Nephron (organoid): ENCODE measurements around the gene SPACA6.

ENCODE experiments used
- H3K27ac Mint-ChIP-seq, 3 experiments: 2 replicates each; pipeline ENCODE4 v1.8.0; 2020; ENCODE audit warnings: mixed read lengths in 3 of 3, mild to moderate bottlenecking in 2 of 3, moderate library complexity in 1 of 3
- H3K27me3 Mint-ChIP-seq: 2 replicates; pipeline ENCODE4 v1.8.0; 2021; ENCODE audit warnings: low read depth, mild to moderate bottlenecking, moderate library complexity, mixed read lengths
- H3K36me3 Mint-ChIP-seq: 2 replicates; pipeline ENCODE4 v1.8.0; 2020; ENCODE audit warnings: low read depth, mixed read lengths
- H3K4me1 Mint-ChIP-seq: 2 replicates; pipeline ENCODE4 v1.8.0; 2020; ENCODE audit warnings: mixed read lengths
- H3K4me3 Mint-ChIP-seq, 3 experiments: 2 replicates each; pipeline ENCODE4 v1.8.0; 2020; ENCODE audit warnings: mild to moderate bottlenecking in 3 of 3, mixed read lengths in 3 of 3, moderate library complexity in 2 of 3
- H3K9me3 Mint-ChIP-seq: 2 replicates; pipeline ENCODE4 v1.8.0; 2020; ENCODE audit warnings: mixed read lengths
- CTCF ChIP-seq, 3 experiments: fragments of 200-600 bp; sonication (generic); IDR thresholded peaks; one replicate each; pipeline ENCODE4 v1.5.0; 2021; ENCODE audit warnings: antibody characterized with exemption in 3 of 3; ENCODE audit not compliant: unreplicated experiment in 3 of 3

Gene SPACA6

GRCh38 chr19:51687791-51688670 is 5.1 kb upstream of the SPACA6 start:
- H3K4me1 Mint-ChIP-seq, result peaks cover 35% of the 10 kb centered on the region
- peaks cover 14% of the 10 kb centered on the region for H3K36me3 Mint-ChIP-seq
- H3K27ac Mint-ChIP-seq, result peak overlapping the region; percentile 97 to 100 (median 98)
- H3K27me3 Mint-ChIP-seq, result no peaks in the 10 kb centered on the region
- H3K9me3 Mint-ChIP-seq, result no peaks in the 10 kb centered on the region
- no peak for TF ChIP-seq CTCF (IDR thresholded peaks at IDR 0.05; ENCODE audit: unreplicated experiment in 3 of 3)
- H3K4me3 Mint-ChIP-seq, result peak overlapping the region; percentile 94 to 97 (median 95)

- no peak for TF ChIP-seq CTCF (IDR thresholded peaks at IDR 0.05; ENCODE audit: unreplicated experiment in 3 of 3)
- Mint-ChIP-seq H3K27me3 (no peaks in the 10 kb centered on the region), H3K4me3 (peak overlapping the region; percentile 94 to 97 (median 95)), H3K9me3 (no peaks in the 10 kb centered on the region), H3K27ac (peak overlapping the region; percentile 98 to 100 (median 98)), H3K36me3 (peaks cover 23% of the 10 kb centered on the region), H3K4me1 (peaks cover 43% of the 10 kb centered on the region)
Measured at GRCh38 chr19:51688671-51689571, 4.2 kb upstream of the SPACA6 start.

- Mint-ChIP-seq H3K27ac (peak overlapping the region; percentile 98 to 100 (median 99)), H3K4me3 (peak overlapping the region; percentile 95 to 97 (median 97)), H3K9me3 (no peaks in the 10 kb centered on the region)
Measured at GRCh38 chr19:51689751-51690453, 3.2 kb upstream of the SPACA6 start.

GRCh38 chr19:51690454-51691073 is 2.6 kb upstream of the SPACA6 start:
- H3K27ac Mint-ChIP-seq, result peak overlapping the region; percentile 98 to 100 (median 99)
- no peaks in the 10 kb centered on the region for H3K9me3 Mint-ChIP-seq
- TF ChIP-seq CTCF (IDR thresholded peaks at IDR 0.05; ENCODE audit: unreplicated experiment in 3 of 3), result no peak

More at GRCh38 chr19:51689751-51690453, 3.2 kb upstream of the SPACA6 start:
- Mint-ChIP-seq H3K36me3 (peaks cover 33% of the 10 kb centered on the region), H3K4me1 (peaks cover 51% of the 10 kb centered on the region), H3K27me3 (no peaks in the 10 kb centered on the region)
- no peak for TF ChIP-seq CTCF (IDR thresholded peaks at IDR 0.05; ENCODE audit: unreplicated experiment in 3 of 3)

GRCh38 chr19:51691074-51691583 is 2.0 kb upstream of the SPACA6 start:
- Mint-ChIP-seq H3K27me3 (no peaks in the 10 kb centered on the region), H3K9me3 (no peaks in the 10 kb centered on the region)
- TF ChIP-seq CTCF (IDR thresholded peaks at IDR 0.05; ENCODE audit: unreplicated experiment in 3 of 3), result no peak

More at GRCh38 chr19:51690454-51691073, 2.6 kb upstream of the SPACA6 start:
- Mint-ChIP-seq H3K27me3 (no peaks in the 10 kb centered on the region), H3K36me3 (peaks cover 39% of the 10 kb centered on the region), H3K4me1 (peaks cover 54% of the 10 kb centered on the region), H3K4me3 (peak overlapping the region; percentile 95 to 97 (median 97))

More at GRCh38 chr19:51691074-51691583, 2.0 kb upstream of the SPACA6 start:
- H3K4me3 Mint-ChIP-seq, result peak overlapping the region; percentile 94 to 97 (median 95)
- peak overlapping the region; percentile 89 to 100 (median 98) for H3K27ac Mint-ChIP-seq
- H3K4me1 Mint-ChIP-seq, result peaks cover 58% of the 10 kb centered on the region
- peaks cover 45% of the 10 kb centered on the region for H3K36me3 Mint-ChIP-seq
